CD4-positive, alpha-beta T cell treated with Interferon alpha-2 for 1 hour (primary cell): ENCODE data around the gene KIF17.

Experiments used
- DNase-seq, 2 donors: peaks; one replicate each; pipeline ENCODE4 v3.0.0-alpha.2; 2020 to 2022

KIF17 gene

GRCh38 chr1:20709868-20710267, 7.9 kb downstream of the KIF17 start:
- DNase-seq = no peak

GRCh38 chr1:20708891-20709290, 8.9 kb downstream of the KIF17 start:
- no peak for DNase-seq

- no peak for DNase-seq
Observed at GRCh38 chr1:20708057-20708456, 9.8 kb downstream of the KIF17 start.

GRCh38 chr1:20706841-20707240, 11.0 kb downstream of the KIF17 start:
- DNase-seq = no peak

- no peak for DNase-seq
Observed at GRCh38 chr1:20705203-20705755, 12.5 kb downstream of the KIF17 start.

GRCh38 chr1:20704390-20705202, 13.2 kb downstream of the KIF17 start:
- no peak for DNase-seq

- DNase-seq = no peak
Observed at GRCh38 chr1:20703124-20703756, 14.6 kb downstream of the KIF17 start.

GRCh38 chr1:20702416-20702815, 15.4 kb downstream of the KIF17 start:
- DNase-seq = no peak

GRCh38 chr1:20701847-20702246, 16.0 kb downstream of the KIF17 start:
- no peak for DNase-seq

- no peak for DNase-seq
Observed at GRCh38 chr1:20701446-20701845, 16.4 kb downstream of the KIF17 start.

- no peak for DNase-seq
Observed at GRCh38 chr1:20700636-20701215, 17.1 kb downstream of the KIF17 start.

GRCh38 chr1:20699558-20699957, 18.2 kb downstream of the KIF17 start:
- no peak for DNase-seq

GRCh38 chr1:20698195-20698910, 19.5 kb downstream of the KIF17 start:
- DNase-seq = no peak

GRCh38 chr1:20697563-20697962, 20.2 kb downstream of the KIF17 start:
- DNase-seq = no peak

- peak; percentile 72 to 74 for DNase-seq
Observed at GRCh38 chr1:20696397-20697333, 21.1 kb downstream of the KIF17 start.

- no peak for DNase-seq
Observed at GRCh38 chr1:20695515-20695914, 22.3 kb downstream of the KIF17 start.

GRCh38 chr1:20693623-20694022, 24.2 kb downstream of the KIF17 start:
- DNase-seq = no peak

GRCh38 chr1:20691872-20692271, 25.9 kb downstream of the KIF17 start:
- no peak for DNase-seq

- no peak for DNase-seq
Observed at GRCh38 chr1:20689645-20690056, 28.2 kb downstream of the KIF17 start.

GRCh38 chr1:20686883-20687725, 30.7 kb downstream of the KIF17 start:
- no peak for DNase-seq

- no peak for DNase-seq
Observed at GRCh38 chr1:20685741-20686140, 32.1 kb downstream of the KIF17 start.
